ENCODE results near the gene FANCC.

GRCh38 chr9:95097279-95097678 is 220.2 kb downstream of the FANCC start:
- TF ChIP-seq SUZ12 (IDR thresholded peaks at IDR 0.05; ENCODE audit: low read length) (no peak), CTCF (IDR thresholded peaks at IDR 0.05; ENCODE audit: control extremely low read depth in 1 of 3, insufficient read depth in 1 of 3, low read depth in 1 of 3, low read length in 3 of 3) (no peak), POLR2AphosphoS5 (IDR thresholded peaks at IDR 0.05; ENCODE audit: low read depth, low read length) (no peak), POU5F1 (IDR thresholded peaks at IDR 0.05; ENCODE audit: low read depth, low read length) (no peak), CREB1 (IDR thresholded peaks at IDR 0.05) (no peak), JUN (IDR thresholded peaks at IDR 0.05; ENCODE audit: low read depth, low read length) (no peak), KDM1A (IDR thresholded peaks at IDR 0.05; ENCODE audit: borderline replicate concordance, low read length) (no peak), EZH2 (IDR thresholded peaks at IDR 0.05; ENCODE audit: low read depth, low read length, severe bottlenecking) (no peak), EP300 (IDR thresholded peaks at IDR 0.05; ENCODE audit: borderline replicate concordance in 1 of 2, low read depth in 2 of 2, low read length in 2 of 2) (no peak)
